HepG2 (cell line): ENCODE results near the gene SLC29A1. TPM values are rescaled to one million over a fixed set of nuclear protein-coding genes. Genes with fewer than 3 reads are reported as not detected.
A peak's percentile ranks its signal among the peaks of the same experiment; 100 is the strongest.

Experiments
- ARID4A ChIP-seq: sonication (generic); formaldehyde crosslinking; IDR thresholded peaks from 2 replicates; pipeline ENCODE4 v1.5.0; 2020; ENCODE audit warnings: mild to moderate bottlenecking, missing genetic modification reagents, borderline replicate concordance
- ATF7-NPFF ChIP-seq: sonication (generic); formaldehyde crosslinking; IDR thresholded peaks from 2 replicates; pipeline ENCODE4 v1.8.1; 2023; ENCODE audit warnings: mild to moderate bottlenecking, low read depth, missing genetic modification reagents, moderate library complexity
- JDP2 ChIP-seq: sonication (generic); formaldehyde crosslinking; IDR thresholded peaks from 2 replicates; pipeline ENCODE4 v1.8.1; 2022; ENCODE audit warnings: missing genetic modification reagents, borderline replicate concordance
- MTF2 ChIP-seq: sonication (generic); formaldehyde crosslinking; IDR thresholded peaks from 2 replicates; pipeline ENCODE4 v1.5.0; 2020; ENCODE audit warnings: missing genetic modification reagents, borderline replicate concordance
- MXD3 ChIP-seq: IDR thresholded peaks from 2 replicates; pipeline ENCODE4 v1.6.1; 2016; ENCODE audit warnings: mild to moderate bottlenecking, missing biosample characterization, missing genetic modification reagents
- NCOA2 ChIP-seq: sonication (generic); formaldehyde crosslinking; IDR thresholded peaks from 2 replicates; pipeline ENCODE4 v1.8.0; 2022; ENCODE audit warnings: inconsistent platforms
- NFIB ChIP-seq: sonication (generic); formaldehyde crosslinking; IDR thresholded peaks from 2 replicates; pipeline ENCODE4 v1.9.0; 2021; ENCODE audit warnings: missing genetic modification reagents, mild to moderate bottlenecking, borderline replicate concordance
- SKIL ChIP-seq: sonication (generic); formaldehyde crosslinking; IDR thresholded peaks from 2 replicates; pipeline ENCODE4 v1.8.0; 2022; ENCODE audit warnings: missing genetic modification reagents, mild to moderate bottlenecking, moderate library complexity, borderline replicate concordance
- SOX5 ChIP-seq: IDR thresholded peaks from 2 replicates; pipeline ENCODE4 v1.6.1; 2016; ENCODE audit warnings: borderline replicate concordance
- THAP7 ChIP-seq: sonication (generic); formaldehyde crosslinking; IDR thresholded peaks from 2 replicates; pipeline ENCODE4 v1.8.1; 2023; ENCODE audit warnings: mild to moderate bottlenecking, missing genetic modification reagents
- ZBTB43 ChIP-seq: sonication (generic); formaldehyde crosslinking; conservative IDR thresholded peaks from 2 replicates; pipeline ENCODE4 v1.4.0; 2020; ENCODE audit warnings: missing genetic modification reagents
- ZC3H13 ChIP-seq: sonication (generic); formaldehyde crosslinking; IDR thresholded peaks from 2 replicates; pipeline ENCODE4 v1.8.1; 2023; ENCODE audit warnings: mild to moderate bottlenecking, missing genetic modification reagents, moderate library complexity
- ZNF281 ChIP-seq: sonication (generic); formaldehyde crosslinking; IDR thresholded peaks from 2 replicates; pipeline ENCODE4 v1.4.0; 2020; ENCODE audit warnings: missing genetic modification reagents, borderline replicate concordance
- ZNF589 ChIP-seq: sonication (generic); formaldehyde crosslinking; conservative IDR thresholded peaks from 2 replicates; pipeline ENCODE4 v1.8.0; 2022; ENCODE audit warnings: mild to moderate bottlenecking, moderate library complexity, missing genetic modification reagents
- polyA plus RNA-seq, 8 experiments: library from polyadenylated mRNA; depleted of rRNA in 3 of 8; stranded (reverse) in 7 of 8; unstranded in 1 of 8; fragments of >200 nt; fragmentation: Illumina TruSeq in 4 of 8; extraction: Trizol in 4 of 8; gene quantifications; 2 replicates each; pipeline versions ENCODE4 v1.2.1 to v1.2.3, GENCODE V29; 2011 to 2016; ENCODE audit warnings: low read depth in 4 of 8, missing spikeins in 1 of 8, mixed read lengths in 1 of 8; ENCODE audit not compliant: insufficient read depth in 1 of 8
- total RNA-seq, 5 experiments: library from RNA; depleted of rRNA; stranded (reverse); fragments of >200 nt; fragmentation: Illumina TruSeq; extraction: Trizol; gene quantifications; 2 replicates each; pipeline ENCODE4 v1.2.3, GENCODE V29; 2016; ENCODE audit warnings: low read depth in 1 of 5

The SLC29A1 gene
- total and polyA plus RNA-seq, 2 of the 13 experiments (the other 11 are each of a cell fraction or from before 2014, with no cell fraction given): 43.2 to 106 TPM

GRCh38 chr6:44275749-44276648 is 52.6 kb downstream of the SLC29A1 start (continued):
- TF ChIP-seq ZC3H13 (CRISPR knock-in tag) (0 out of 2 replicates have a peak, but pooled peaks have one; percentile 39), SOX5 (CRISPR knock-in tag) (0 out of 2 replicates have a peak, but pooled peaks have one; percentile 12), ATF7-NPFF (peak; percentile 55; the same call in 1 of the 2 replicates), ZNF281 (CRISPR knock-in tag) (peak; percentile 11; the same call in 1 of the 2 replicates), MTF2 (peak; percentile 83), NCOA2 (CRISPR knock-in tag) (peak; percentile 27; the same call in 1 of the 2 replicates), ARID4A (no peak), ZNF589 (CRISPR knock-in tag) (peak; percentile 78; the same call in 1 of the 2 replicates), NFIB (CRISPR knock-in tag) (0 out of 2 replicates have a peak, but pooled peaks have one; percentile 40), THAP7 (CRISPR knock-in tag) (peak; percentile 79), MXD3 (0 out of 2 replicates have a peak, but pooled peaks have one; percentile 40), SKIL (CRISPR knock-in tag) (peak; percentile 49; the same call in 1 of the 2 replicates), ZBTB43 (CRISPR knock-in tag) (0 out of 2 replicates have a peak, but pooled peaks have one; percentile 56), JDP2 (CRISPR knock-in tag) (no peak)
